AG04449 (cell line): ENCODE results near the gene ANKMY1.
"Not testable (repeated sequence)": the region's sequence is repeated elsewhere in the genome, so short reads cannot be mapped to it uniquely, and the experiment has no call there.

Experiments used
- CTCF ChIA-PET: fragments of 350-600 bp; formaldehyde crosslinking; extraction: SDS; loops from one replicate; lab custom pipeline; 2021; ENCODE audit warnings: antibody characterized with exemption; lab: Yijun Ruan, JAX
- POLR2A ChIA-PET: fragments of 400-600, 350-600 bp; formaldehyde crosslinking; extraction: SDS; loops from one replicate; lab custom pipeline; 2020; ENCODE audit warnings: antibody characterized with exemption, inconsistent platforms; lab: Yijun Ruan, JAX
- DNase-seq: peaks from one replicate; pipeline ENCODE4 v3.0.0-alpha.2; 2010; ENCODE audit warnings: low read depth, low spot score
- H3K4me3 ChIP-seq: 2 replicates; pipeline ENCODE4 v1.5.1; 2011; ENCODE audit warnings: low read depth, mild to moderate bottlenecking, control low read depth, low read length
- CTCF ChIP-seq: IDR thresholded peaks from one replicate; pipeline ENCODE4 v1.5.1; 2011; ENCODE audit warnings: mild to moderate bottlenecking, moderate library complexity, low read length, control low read depth, inconsistent platforms; ENCODE audit not compliant: insufficient read depth; ENCODE audit errors: missing control alignments

ANKMY1 gene

GRCh38 chr2:240524963-240525718 is 32.6 kb downstream of the ANKMY1 start:
- H3K4me3 ChIP-seq = no peak overlapping the region
- CTCF ChIA-PET = interaction anchor here (3.2 kb wide), 1 partner anchor 11 kb away, joined by 29 read pairs; no protein-coding TSS in a partner anchor
- no peak for DNase-seq
- no peak for TF ChIP-seq CTCF
- POLR2A ChIA-PET = no interaction called here

- POLR2A ChIA-PET = no interaction called here
- no peak for TF ChIP-seq CTCF
- no peak overlapping the region for H3K4me3 ChIP-seq
- DNase-seq = no peak
- CTCF ChIA-PET = interaction anchor here (3.2 kb wide), 1 partner anchor 10 kb away, joined by 29 read pairs; no protein-coding TSS in a partner anchor
Observed at GRCh38 chr2:240523451-240524281, 34.1 kb downstream of the ANKMY1 start.

GRCh38 chr2:240522406-240522805 is 35.4 kb downstream of the ANKMY1 start:
- no peak overlapping the region for H3K4me3 ChIP-seq
- no peak for DNase-seq
- ChIA-PET CTCF (interaction anchor here (0.8 to 1.5 kb wide), 2 partner anchors 9 to 317 kb away, joined by 3 to 8 read pairs; no protein-coding TSS in a partner anchor), POLR2A (no interaction called here)
- no peak for TF ChIP-seq CTCF

GRCh38 chr2:240521885-240522284 is 35.9 kb downstream of the ANKMY1 start:
- H3K4me3 ChIP-seq, DNase-seq, POLR2A ChIA-PET: not testable (repeated sequence)
- CTCF ChIA-PET = interaction anchor here (0.8 to 1.5 kb wide), 3 partner anchors 8 to 317 kb away, joined by 3 to 8 read pairs (median 3); no protein-coding TSS in a partner anchor

- ChIA-PET CTCF (interaction anchor here (1.1 kb wide), 1 partner anchor 13 kb away, joined by 3 read pairs; no protein-coding TSS in a partner anchor), POLR2A (no interaction called here)
- H3K4me3 ChIP-seq = no peak overlapping the region
- TF ChIP-seq CTCF = no peak
- no peak for DNase-seq
Observed at GRCh38 chr2:240520974-240521350, 36.8 kb downstream of the ANKMY1 start.

- CTCF ChIA-PET = interaction anchor here (1.0 to 1.2 kb wide), 3 partner anchors 10 to 320 kb away, joined by 3 to 4 read pairs (median 4); no protein-coding TSS in a partner anchor
- DNase-seq = no peak
- peak overlapping the region; percentile 27 for H3K4me3 ChIP-seq
- no peak for TF ChIP-seq CTCF
- POLR2A ChIA-PET = no interaction called here
Observed at GRCh38 chr2:240520130-240520973, 37.4 kb downstream of the ANKMY1 start.
